OCI-M2 (cell line): ENCODE measurements around the gene IGFN1.

ENCODE experiments used
- DNase-seq: peaks from one replicate; lab custom pipeline; 2025; ENCODE audit not compliant: unreplicated experiment; lab: John Stamatoyannopoulos, UW

The IGFN1 gene

GRCh38 chr1:201215531-201216357 is 25.1 kb downstream of the IGFN1 start:
- no peak for DNase-seq

- DNase-seq = no peak
Measured at GRCh38 chr1:201216395-201217085, 25.9 kb downstream of the IGFN1 start.

- DNase-seq = no peak
Measured at GRCh38 chr1:201217146-201217545, 26.5 kb downstream of the IGFN1 start.

- DNase-seq = no peak
Measured at GRCh38 chr1:201217851-201218250, 27.2 kb downstream of the IGFN1 start.

GRCh38 chr1:201218409-201218808 is 27.8 kb downstream of the IGFN1 start:
- DNase-seq = no peak

- DNase-seq = no peak
Measured at GRCh38 chr1:201219481-201220387, 29.1 kb downstream of the IGFN1 start.

- DNase-seq = no peak
Measured at GRCh38 chr1:201220388-201220715, 29.7 kb downstream of the IGFN1 start.

- DNase-seq = no peak
Measured at GRCh38 chr1:201221201-201221846, 30.7 kb downstream of the IGFN1 start.

GRCh38 chr1:201222125-201222524 is 31.5 kb downstream of the IGFN1 start:
- no peak for DNase-seq

GRCh38 chr1:201223852-201224665 is 33.4 kb downstream of the IGFN1 start:
- DNase-seq = no peak

- no peak for DNase-seq
Measured at GRCh38 chr1:201224666-201225370, 34.2 kb downstream of the IGFN1 start.

GRCh38 chr1:201226178-201226514 is 35.5 kb downstream of the IGFN1 start:
- no peak for DNase-seq

GRCh38 chr1:201226859-201227488 is 36.4 kb downstream of the IGFN1 start:
- no peak for DNase-seq

GRCh38 chr1:201228011-201228983 is 37.7 kb downstream of the IGFN1 start:
- no peak for DNase-seq

- DNase-seq = no peak
Measured at GRCh38 chr1:201229095-201229494, 38.5 kb downstream of the IGFN1 start.

- no peak for DNase-seq
Measured at GRCh38 chr1:201229771-201230635, 39.4 kb downstream of the IGFN1 start.

- no peak for DNase-seq
Measured at GRCh38 chr1:201230676-201231075, 40.1 kb downstream of the IGFN1 start.
